Right atrium auricular region (tissue), 2 donors: ENCODE results near the gene VIPR2. TPM values are rescaled to one million over a fixed set of nuclear protein-coding genes. Genes with fewer than 3 reads are reported as not detected.

Source experiments
- DNase-seq: peaks from one replicate; pipeline ENCODE4 v3.0.0-alpha.2; 2019; ENCODE audit warnings: low spot score
- H3K27ac ChIP-seq, 2 donors: fragments of 200-600 bp; sonication (generic); 1 replicate in 1 of 2; 2 replicates in 1 of 2; pipeline ENCODE4 v1.5.1; 2016 to 2019
- H3K27me3 ChIP-seq, 2 donors: fragments of 200-600 bp; sonication (generic); one replicate each; pipeline versions ENCODE4 v1.5.1 to v1.6.0; 2017 to 2019
- H3K36me3 ChIP-seq: fragments of 200-600 bp; sonication (generic); one replicate; pipeline ENCODE4 v1.5.1; 2016
- H3K4me1 ChIP-seq, 2 donors: fragments of 200-600 bp; sonication (generic); one replicate each; pipeline versions ENCODE4 v1.5.1 to v1.6.0; 2017 to 2019
- H3K4me3 ChIP-seq, 2 donors: fragments of 200-600 bp; sonication (generic); 1 replicate in 1 of 2; 2 replicates in 1 of 2; pipeline ENCODE4 v1.5.1; 2017 to 2019; ENCODE audit warnings: mild to moderate bottlenecking in 1 of 2, moderate library complexity in 1 of 2
- H3K9me3 ChIP-seq, 2 donors: fragments of 200-600 bp; sonication (generic); one replicate each; pipeline ENCODE4 v1.5.1; 2019
- CTCF ChIP-seq, 2 donors: fragments of 200-600 bp; sonication (generic); IDR thresholded peaks; one replicate each; pipeline ENCODE4 v1.5.1; 2019; ENCODE audit warnings: antibody characterized with exemption in 2 of 2
- total RNA-seq, 2 donors: library from RNA; depleted of rRNA; stranded (reverse); fragments of >200 nt; gene quantifications; one replicate each; pipeline ENCODE4 v1.1.0, GENCODE V29; 2016

VIPR2 gene
- total RNA-seq, 2 donors from 2014 or later, result 3.8 to 13.4 TPM

- H3K4me1 ChIP-seq, result no peaks in the 10 kb centered on the region
- no peak overlapping the region for H3K4me3 ChIP-seq
- peaks cover 9% of the 10 kb centered on the region for H3K36me3 ChIP-seq
- DNase-seq, result peak; percentile 54
- no peaks in the 10 kb centered on the region for H3K27me3 ChIP-seq
- H3K27ac ChIP-seq, result no peak overlapping the region
- no peak for TF ChIP-seq CTCF (IDR thresholded peaks at IDR 0.05)
- H3K9me3 ChIP-seq, result no peaks in the 10 kb centered on the region
Measured at GRCh38 chr7:159042581-159043101, 102.0 kb downstream of the VIPR2 start.

- no peak overlapping the region for H3K27ac ChIP-seq
- TF ChIP-seq CTCF (IDR thresholded peaks at IDR 0.05), result no peak
- H3K27me3 ChIP-seq, result no peaks in the 10 kb centered on the region
- DNase-seq, result peak; percentile 55
- no peak overlapping the region for H3K4me3 ChIP-seq
- H3K9me3 ChIP-seq, result no peaks in the 10 kb centered on the region
- peaks cover 9% of the 10 kb centered on the region for H3K36me3 ChIP-seq
- no peaks in the 10 kb centered on the region for H3K4me1 ChIP-seq
Measured at GRCh38 chr7:159042103-159042502, 102.6 kb downstream of the VIPR2 start.

- TF ChIP-seq CTCF (IDR thresholded peaks at IDR 0.05), result no peak
- Histone ChIP-seq H3K4me1 (no peaks in the 10 kb centered on the region), H3K36me3 (peaks cover 14% of the 10 kb centered on the region), H3K27me3 (no peaks in the 10 kb centered on the region), H3K4me3 (no peak overlapping the region), H3K9me3 (no peaks in the 10 kb centered on the region), H3K27ac (no peak overlapping the region)
- DNase-seq, result peak; percentile 50
Measured at GRCh38 chr7:159040912-159041711, 103.6 kb downstream of the VIPR2 start.

- no peaks in the 10 kb centered on the region for H3K4me1 ChIP-seq
- peak; percentile 53 for DNase-seq
- H3K27ac ChIP-seq, result no peak overlapping the region
Measured at GRCh38 chr7:159040146-159040545, 104.5 kb downstream of the VIPR2 start.

GRCh38 chr7:159039716-159040115, 105.0 kb downstream of the VIPR2 start:
- TF ChIP-seq CTCF (IDR thresholded peaks at IDR 0.05), result no peak
- peak; percentile 34 for DNase-seq
- Histone ChIP-seq H3K4me3 (no peak overlapping the region), H3K4me1 (no peaks in the 10 kb centered on the region), H3K36me3 (peaks cover 19% of the 10 kb centered on the region), H3K9me3 (no peaks in the 10 kb centered on the region), H3K27me3 (no peaks in the 10 kb centered on the region), H3K27ac (no peak overlapping the region)

More at GRCh38 chr7:159040146-159040545, 104.5 kb downstream of the VIPR2 start:
- Histone ChIP-seq H3K36me3 (peaks cover 19% of the 10 kb centered on the region), H3K9me3 (no peaks in the 10 kb centered on the region), H3K27me3 (no peaks in the 10 kb centered on the region), H3K4me3 (no peak overlapping the region)
- no peak for TF ChIP-seq CTCF (IDR thresholded peaks at IDR 0.05)
